ENCODE data around the gene ITPK1. TPM values are rescaled to one million over a fixed set of nuclear protein-coding genes. Genes with fewer than 3 reads are reported as not detected.
A peak's percentile ranks its signal among the peaks of the same experiment; 100 is the strongest.

ITPK1 gene
- total RNA-seq, 3 donors from 2014 or later: 27.8 to 91.7 (median 42.9) TPM

DNA sequence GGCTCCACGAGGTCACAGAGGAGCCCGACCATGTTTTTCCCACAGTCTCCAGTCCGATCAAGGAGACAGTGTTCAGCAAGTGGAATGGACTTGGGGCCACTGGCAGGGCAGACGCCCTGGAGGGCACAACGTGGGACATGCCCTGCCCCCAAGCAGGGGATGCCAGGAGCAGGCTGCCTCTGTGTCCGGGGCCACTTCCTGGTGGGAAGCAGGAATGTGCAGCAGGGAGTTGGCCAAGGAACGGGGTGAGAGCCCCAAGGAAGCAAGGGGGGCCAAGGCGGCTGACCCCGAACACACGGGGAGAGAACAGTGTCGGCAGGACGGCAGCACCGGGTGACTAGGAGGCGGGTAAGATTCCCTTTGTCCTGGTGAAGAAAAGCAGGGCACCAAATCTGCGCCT, 100.2 kb downstream of the ITPK1 start:
- TF ChIP-seq POLR2A (IDR thresholded peaks at IDR 0.05): no peak
- TF ChIP-seq, protein P1, sequence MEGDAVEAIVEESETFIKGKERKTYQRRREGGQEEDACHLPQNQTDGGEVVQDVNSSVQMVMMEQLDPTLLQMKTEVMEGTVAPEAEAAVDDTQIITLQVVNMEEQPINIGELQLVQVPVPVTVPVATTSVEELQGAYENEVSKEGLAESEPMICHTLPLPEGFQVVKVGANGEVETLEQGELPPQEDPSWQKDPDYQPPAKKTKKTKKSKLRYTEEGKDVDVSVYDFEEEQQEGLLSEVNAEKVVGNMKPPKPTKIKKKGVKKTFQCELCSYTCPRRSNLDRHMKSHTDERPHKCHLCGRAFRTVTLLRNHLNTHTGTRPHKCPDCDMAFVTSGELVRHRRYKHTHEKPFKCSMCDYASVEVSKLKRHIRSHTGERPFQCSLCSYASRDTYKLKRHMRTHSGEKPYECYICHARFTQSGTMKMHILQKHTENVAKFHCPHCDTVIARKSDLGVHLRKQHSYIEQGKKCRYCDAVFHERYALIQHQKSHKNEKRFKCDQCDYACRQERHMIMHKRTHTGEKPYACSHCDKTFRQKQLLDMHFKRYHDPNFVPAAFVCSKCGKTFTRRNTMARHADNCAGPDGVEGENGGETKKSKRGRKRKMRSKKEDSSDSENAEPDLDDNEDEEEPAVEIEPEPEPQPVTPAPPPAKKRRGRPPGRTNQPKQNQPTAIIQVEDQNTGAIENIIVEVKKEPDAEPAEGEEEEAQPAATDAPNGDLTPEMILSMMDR (IDR thresholded peaks at IDR 0.05): no peak
- no peak for TF ChIP-seq POLR2AphosphoS5 (IDR thresholded peaks at IDR 0.05)
- Histone ChIP-seq H3K36me3 (no peaks in the 10 kb centered on the region), H3K27ac (no peak overlapping the region), H3K4me1 (peaks cover 5 to 9% of the 10 kb centered on the region in 2 donors), H3K4me3 (no peak overlapping the region), H3K9me3 (no peaks in the 10 kb centered on the region), H3K27me3 (no peaks in the 10 kb centered on the region)
- no peak for DNase-seq (ENCODE audit: low spot score in 2 of 2)
- intact Hi-C loops (cut with DNase I; ENCODE audit: low total_unique reads): no loop called here

DNA sequence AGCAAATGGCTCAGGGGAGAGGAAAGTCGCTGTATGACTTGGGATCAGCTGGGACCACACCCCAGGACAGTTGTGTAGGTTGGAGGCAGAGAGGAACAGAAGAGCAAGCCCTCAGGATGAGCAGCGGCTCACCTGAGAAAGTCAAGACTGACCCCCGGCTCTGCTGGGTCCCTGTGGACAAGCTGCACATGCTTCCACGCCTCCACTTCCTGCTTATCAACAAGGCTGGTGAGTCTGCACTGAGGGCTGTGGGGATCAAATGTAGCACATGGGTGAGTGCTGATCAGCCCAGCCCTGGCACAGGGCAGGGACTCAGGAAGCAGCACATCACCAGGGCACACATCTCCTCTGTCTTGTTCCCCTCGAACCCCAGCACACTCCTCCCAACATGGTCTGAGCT, 100.7 kb downstream of the ITPK1 start:
- TF ChIP-seq, protein P1 (IDR thresholded peaks at IDR 0.05): no peak
- no peak for TF ChIP-seq POLR2AphosphoS5 (IDR thresholded peaks at IDR 0.05)
- TF ChIP-seq POLR2A (IDR thresholded peaks at IDR 0.05): no peak
- Histone ChIP-seq H3K36me3 (no peaks in the 10 kb centered on the region), H3K27me3 (no peaks in the 10 kb centered on the region), H3K9me3 (no peaks in the 10 kb centered on the region), H3K4me3 (no peak overlapping the region), H3K4me1 (peaks cover 5 to 9% of the 10 kb centered on the region in 2 donors), H3K27ac (no peak overlapping the region)
- DNase-seq (ENCODE audit: low spot score in 2 of 2): no peak
- intact Hi-C loops (cut with DNase I; ENCODE audit: low total_unique reads): no loop called here

DNA sequence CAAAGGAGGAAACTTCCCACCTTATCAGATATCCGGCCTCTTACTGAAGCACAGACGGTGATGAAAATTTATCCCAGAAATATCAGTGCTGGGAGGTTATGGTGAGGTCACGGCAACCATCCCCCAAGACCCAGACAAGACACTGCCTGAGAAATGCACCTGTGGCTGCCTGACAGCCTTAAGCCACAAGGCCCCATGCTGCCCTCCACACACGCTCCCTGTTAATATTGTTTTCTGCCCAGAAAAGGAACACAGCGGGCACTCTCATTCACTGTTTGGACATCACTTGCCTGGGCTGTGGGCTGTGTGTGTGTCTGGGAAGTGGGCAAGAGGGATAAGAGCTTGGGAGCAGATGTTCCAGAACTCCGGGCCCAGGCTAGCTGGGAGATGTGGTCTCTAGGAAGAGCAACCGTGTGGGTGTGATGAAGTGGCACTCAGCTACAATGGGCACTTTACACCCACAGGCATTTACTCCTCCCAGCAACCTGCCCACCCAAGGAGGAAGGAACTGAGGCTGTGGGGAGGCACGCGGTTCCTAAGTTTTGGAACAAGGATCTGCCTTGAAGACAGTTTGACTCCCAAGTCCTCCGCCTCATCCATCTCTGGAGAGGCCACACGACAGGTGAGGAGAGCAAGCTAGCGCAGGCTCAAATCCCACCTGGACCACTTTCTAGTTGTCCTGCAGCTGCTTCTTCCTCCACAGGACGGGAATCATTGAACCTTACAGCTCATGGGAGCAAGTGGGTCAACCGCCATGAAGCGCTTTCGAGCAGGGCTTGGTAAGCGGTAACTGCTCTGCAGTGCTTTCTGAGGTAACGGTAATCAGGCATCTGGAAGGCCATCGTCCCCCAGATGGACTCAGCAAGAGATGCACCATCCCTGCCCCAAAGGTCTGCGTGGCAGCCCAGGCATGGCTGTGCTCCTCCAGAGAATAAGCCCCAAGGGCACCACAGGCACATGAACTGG, 101.4 kb downstream of the ITPK1 start:
- Histone ChIP-seq H3K4me1 (peaks cover 5 to 9% of the 10 kb centered on the region in 2 donors), H3K27me3 (no peaks in the 10 kb centered on the region), H3K36me3 (no peaks in the 10 kb centered on the region), H3K27ac (peak overlapping the region; percentile 29 to 86), H3K4me3 (no peak overlapping the region), H3K9me3 (no peaks in the 10 kb centered on the region)
- intact Hi-C loops (cut with DNase I; ENCODE audit: low total_unique reads): no loop called here
- TF ChIP-seq POLR2A (IDR thresholded peaks at IDR 0.05) (no peak), POLR2AphosphoS5 (IDR thresholded peaks at IDR 0.05) (no peak)
- TF ChIP-seq, protein P1 (IDR thresholded peaks at IDR 0.05): no peak
- no peak for DNase-seq (ENCODE audit: low spot score in 2 of 2)

DNA sequence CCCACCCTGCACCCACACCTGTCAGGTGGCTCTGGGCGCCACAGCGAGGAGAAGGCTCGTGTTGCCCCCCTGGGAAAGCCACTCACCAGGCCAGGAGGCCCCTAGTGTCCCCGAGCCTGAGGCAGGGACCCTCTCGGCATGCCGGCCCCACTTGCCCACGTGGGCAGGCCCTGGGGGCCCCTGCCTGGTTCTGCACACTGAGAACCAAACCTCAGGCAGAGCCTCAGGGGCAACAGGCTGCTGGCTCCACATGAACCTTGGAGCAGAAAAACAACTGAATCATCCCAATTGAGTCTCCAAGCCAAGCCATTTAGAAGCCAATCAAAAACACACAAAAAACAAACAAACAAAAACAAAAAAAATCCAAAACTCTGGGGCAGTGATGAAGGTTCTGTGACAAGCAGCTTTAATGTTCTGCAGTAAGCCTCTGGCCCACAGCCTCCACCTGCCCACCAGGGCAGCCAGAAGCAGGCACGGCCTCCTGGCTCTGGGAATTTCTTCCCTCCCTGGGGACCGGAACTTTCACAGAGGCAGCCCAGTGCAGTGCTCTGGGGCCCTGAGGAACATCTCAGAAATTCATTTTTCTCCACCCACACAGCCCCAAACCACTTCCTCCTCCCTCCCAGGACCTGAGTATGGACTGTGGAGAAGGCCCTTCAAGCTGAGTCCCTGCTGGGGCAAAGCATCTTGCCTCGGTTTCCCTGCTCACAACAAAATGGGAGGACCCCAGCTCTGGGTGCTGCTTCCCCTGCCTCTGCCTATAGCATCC, 102.6 kb downstream of the ITPK1 start:
- H3K27ac ChIP-seq: peak overlapping the region; percentile 52 to 86
- intact Hi-C loops (cut with DNase I; ENCODE audit: low total_unique reads): no loop called here
- H3K4me1 ChIP-seq: peaks cover 5 to 16% of the 10 kb centered on the region in 2 donors

More for the DNA sequence above, 102.6 kb downstream of the ITPK1 start:
- H3K27me3 ChIP-seq: no peaks in the 10 kb centered on the region
- H3K4me3 ChIP-seq: no peak overlapping the region
- no peaks in the 10 kb centered on the region for H3K36me3 ChIP-seq
- no peak for TF ChIP-seq POLR2AphosphoS5 (IDR thresholded peaks at IDR 0.05)
- TF ChIP-seq, protein P1 (IDR thresholded peaks at IDR 0.05): no peak
- TF ChIP-seq POLR2A (IDR thresholded peaks at IDR 0.05): no peak
- no peak for DNase-seq (ENCODE audit: low spot score in 2 of 2)
- H3K9me3 ChIP-seq: no peaks in the 10 kb centered on the region

Data from breast epithelium (tissue), 4 donors.